Endometrium (tissue), 2 donors: ENCODE measurements around the gene ZNF324.
A peak's percentile ranks its signal among the peaks of the same experiment; 100 is the strongest.
"Not testable (repeated sequence)": the region's sequence is repeated elsewhere in the genome, so short reads cannot be mapped to it uniquely, and the experiment has no call there.

Source experiments
- FAIRE-seq: peaks from 2 replicates; lab custom pipeline; 2012; peaks lifted over from hg19 to GRCh38; lab: Jason Lieb, UNC
- donor health status: control.
- donor health status: control.

The ZNF324 gene

DNA sequence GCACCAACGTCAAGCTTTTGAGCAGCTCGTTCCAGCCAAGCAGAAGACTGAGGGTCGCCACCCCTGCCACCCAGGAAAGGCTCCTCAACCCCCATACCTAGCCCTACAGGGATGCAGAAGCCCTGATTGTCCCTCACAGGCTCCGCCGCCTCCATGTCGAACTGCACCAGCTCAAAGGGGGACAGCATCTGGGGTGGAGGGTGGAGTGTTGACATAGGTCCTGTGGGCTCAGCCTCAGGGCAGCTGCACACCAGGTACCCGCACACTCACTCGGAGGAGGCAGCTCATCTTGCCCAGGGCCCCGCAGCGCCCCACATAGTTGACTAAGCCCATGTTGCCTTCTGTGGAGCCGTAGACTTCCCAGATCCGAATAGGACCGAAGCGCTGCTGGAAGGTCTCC, 33.4 kb downstream of the ZNF324 start:
- FAIRE-seq, result no peak

DNA sequence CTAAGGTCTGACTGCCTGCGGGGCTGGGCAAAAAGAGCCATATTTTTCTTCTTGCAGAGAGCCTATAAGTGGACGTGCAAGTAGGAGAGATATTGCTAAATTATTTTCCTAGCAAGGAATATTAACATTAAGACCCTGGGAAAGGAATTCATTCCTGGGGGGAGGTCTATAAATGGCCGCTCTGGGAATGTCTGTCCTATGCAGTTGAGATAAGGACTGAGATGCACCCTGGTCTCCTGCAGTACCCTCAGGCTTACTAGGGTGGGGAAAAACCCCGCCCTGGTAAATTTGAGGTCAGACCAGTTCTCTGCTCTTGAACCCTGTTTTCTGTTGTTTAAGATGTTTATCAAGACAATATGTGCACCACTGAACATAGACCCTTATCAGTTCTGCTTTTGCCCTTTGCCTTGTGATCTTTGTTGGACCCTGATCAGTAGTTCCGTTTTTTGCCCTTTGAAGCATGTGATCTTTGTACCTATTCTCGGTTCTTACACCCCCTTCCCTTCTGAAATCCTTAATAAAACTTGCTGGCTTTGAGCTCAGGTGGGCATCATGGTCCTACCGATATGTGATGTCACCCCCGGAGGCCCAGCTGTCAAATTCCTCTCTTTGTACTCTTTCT, 40.8 kb downstream of the ZNF324 start:
- not testable (repeated sequence) for FAIRE-seq

DNA sequence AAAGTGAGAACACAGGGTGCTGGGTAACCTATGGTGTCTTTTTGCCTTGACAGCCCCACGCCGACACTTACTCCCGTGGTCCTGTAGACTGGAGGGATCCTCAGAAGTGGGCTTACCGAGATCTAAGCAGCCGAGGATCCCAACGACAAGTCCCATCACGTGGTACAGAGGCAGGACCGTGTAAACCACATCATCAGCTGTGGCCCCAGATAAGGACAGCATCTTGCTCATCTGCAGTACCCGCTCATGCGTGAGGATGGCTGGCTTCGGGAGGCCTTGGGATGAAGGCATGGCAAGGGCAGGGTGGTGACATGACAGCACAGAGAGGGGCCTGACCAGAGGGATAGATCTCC, 42.8 kb downstream of the ZNF324 start:
- FAIRE-seq, result no peak

DNA sequence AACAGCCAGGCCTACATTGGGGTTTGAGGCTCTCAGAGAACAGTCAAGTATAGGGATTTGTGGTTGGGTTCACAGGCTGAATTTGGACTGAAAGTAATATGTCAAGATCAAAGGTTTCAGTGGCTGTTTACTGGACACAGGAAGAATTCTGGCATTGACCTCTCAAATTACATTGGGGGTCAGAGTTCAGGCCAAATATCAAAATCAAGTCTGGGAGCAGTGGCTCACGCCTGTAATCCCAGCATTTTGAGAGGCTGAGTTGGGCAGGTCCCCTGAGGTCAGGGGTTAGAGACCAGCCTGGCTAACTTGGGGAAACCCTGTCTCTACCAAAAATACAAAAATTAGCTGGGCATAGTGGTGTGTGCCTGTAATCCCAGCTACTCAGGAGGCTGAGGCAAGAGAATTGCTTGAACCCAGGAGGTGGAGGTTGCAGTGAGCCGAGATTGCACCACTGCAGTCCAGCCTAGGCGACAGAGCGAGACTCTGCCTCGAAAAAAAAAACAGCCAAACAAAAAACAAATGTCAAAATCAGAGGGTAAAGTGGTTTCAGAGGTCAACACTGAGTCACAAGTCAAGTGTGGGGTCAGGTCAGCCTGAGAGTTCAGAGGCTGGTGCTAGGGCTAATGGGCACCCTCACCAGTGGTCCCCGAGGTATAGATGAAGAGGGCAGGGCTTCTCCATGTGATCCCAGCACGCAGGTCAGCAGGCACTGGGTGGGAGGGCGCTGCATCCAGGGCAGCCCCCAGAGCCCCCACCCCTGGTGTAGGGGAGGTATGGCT, 43.4 kb downstream of the ZNF324 start:
- FAIRE-seq, result no peak

DNA sequence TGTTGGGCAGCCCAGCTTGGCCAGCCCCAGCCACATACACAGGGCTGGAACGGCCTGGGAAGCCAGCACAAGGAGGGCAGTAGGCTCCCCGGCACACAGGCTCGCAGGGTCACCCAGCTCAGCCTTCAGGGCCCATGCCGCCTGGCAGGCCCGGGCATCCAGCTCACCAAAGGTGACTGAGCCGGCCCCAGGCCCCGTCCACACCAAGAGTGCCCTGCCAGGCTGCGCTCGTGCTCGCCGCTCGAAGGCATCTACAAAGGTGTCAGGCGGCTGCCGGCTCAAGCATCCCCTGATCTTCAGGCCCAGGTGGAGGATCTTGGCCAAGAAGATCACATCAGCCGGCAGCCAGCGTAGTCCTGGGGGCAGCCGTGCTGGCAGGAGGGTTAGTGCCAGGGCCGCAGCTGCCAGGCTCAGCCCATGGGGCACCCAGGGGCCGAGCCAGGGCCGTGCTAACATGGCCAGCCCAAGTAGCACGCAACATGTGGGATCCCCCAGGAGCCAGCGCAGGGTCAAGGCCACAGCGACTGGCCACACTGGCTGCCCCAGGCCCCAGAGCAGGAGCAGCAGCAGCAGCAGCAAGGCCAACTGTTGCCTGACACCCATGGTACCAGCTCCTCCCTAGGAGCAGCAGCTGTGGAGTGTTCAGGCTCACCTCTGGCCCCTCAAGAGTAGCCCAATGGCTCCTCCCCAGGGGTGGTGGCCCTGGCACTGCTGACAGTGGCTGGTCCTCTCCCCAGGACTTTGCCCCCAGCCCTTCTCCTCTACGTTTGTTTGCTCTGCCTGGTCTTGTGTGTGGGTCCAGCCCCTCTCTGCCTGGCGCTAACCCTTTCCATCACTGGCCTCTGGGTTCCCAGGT, 44.7 kb downstream of the ZNF324 start, which contains the start of gene SLC27A5:
Gene SLC27A5 (minus strand): TSS at position 640 of the 856 bp plus-strand sequence. CDS start 37 bp downstream, at position 603.
- no peak for FAIRE-seq

DNA sequence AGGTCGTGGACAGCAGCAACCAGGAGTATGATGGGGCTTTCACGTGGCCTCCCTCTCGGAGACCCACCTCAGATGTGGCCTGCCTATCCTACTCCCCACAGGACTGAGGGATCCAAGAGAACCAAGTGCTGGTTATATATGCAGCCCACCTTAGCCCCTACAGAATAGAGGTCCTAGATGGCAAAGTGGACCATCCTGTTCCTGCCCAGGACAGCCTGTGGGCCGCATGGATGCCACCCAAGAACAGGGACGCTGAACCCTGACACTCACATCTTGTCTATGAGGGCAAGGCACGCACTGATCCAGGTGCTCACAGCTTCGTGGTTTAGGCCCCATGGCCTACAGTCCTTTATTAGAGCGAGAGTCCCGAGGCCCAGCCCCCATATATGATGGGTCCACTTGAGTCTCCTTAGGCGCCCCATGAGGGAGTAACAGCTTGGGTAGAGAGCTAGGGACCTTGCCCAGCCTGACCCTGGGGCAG, 46.4 kb downstream of the ZNF324 start:
- no peak for FAIRE-seq

DNA sequence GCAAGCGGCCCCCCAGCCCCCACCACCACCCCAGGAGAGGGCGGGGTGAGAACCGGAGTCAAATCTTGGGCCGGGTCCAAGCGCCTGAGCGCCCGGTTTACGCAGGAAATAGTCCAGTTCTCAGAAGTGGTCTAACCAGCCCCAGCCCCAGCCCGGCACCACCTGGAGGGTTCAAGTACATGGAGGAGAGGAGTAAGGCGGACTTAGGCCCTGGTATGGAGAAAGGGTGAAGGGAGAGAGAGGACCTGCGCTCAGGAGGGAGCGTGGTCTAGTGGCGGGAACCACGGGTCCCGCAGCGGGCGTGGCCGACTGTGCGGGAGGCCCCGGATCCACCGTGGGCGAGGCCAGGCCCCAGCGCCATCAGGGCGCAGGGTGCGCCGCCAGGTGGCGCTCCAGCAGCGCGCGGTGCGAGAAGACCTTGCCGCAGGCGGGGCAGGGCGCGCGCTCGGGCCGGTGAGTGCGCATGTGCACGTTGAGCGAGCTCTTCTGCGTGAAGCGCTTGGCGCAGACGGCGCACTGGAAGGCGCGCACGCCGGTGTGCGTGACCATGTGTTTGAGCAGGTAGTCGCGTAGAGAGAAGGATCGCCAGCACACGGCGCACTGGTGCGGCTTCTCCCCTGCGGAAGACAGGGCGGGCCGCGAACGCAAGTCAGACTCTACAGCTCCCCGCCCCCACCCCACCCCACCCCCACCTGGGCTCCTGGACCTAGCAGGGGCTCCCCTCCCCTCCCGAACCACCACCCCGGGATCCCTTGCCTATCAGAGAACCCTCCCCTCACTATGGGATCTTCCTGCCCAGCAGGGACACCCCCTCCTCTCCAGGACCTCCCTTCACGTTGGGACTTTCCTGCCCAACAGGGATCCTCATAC, 47.0 kb downstream of the ZNF324 start:
- FAIRE-seq, result no peak

DNA sequence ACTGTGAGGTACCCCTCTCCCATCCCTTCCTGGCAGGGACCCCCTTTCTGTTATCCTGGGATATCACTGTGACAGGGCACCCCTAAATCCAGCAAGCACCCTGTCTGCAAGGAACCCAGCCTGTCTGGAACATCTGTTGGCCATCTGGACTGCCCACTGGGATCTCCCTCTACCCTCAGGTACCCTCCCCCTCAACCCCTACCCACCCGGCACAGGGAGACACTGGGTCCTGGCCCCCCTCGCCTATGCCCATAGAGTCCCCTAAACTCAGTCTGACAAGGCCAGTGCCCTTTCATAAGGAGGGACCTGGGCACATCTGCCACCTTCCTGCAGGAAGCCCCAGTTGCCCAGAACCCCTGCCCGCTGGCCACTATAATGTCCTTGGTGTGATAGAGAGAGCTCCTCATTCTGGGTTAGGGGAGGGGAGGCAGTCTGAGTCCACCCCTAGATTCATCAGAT, 47.7 kb downstream of the ZNF324 start:
- FAIRE-seq, result no peak

DNA sequence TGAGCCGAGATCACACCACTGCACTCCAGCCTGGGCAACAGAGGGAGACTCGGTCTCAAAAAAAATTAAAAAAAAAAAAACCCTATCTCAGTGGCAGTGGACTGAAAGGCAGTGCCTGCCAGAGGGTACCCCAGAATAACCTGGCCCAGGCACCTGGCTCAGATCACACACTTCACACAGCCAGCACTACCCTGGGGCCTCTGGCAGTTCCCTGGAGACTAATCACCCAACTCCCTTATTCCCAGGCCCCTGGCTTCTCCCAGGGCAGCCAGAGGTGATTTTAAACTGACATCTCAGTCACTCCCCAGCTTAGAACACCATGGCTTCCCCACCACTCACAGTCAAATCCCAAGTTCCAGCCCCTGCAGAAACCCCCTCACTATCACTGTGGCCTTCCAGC, 48.4 kb downstream of the ZNF324 start:
- FAIRE-seq, result no peak

DNA sequence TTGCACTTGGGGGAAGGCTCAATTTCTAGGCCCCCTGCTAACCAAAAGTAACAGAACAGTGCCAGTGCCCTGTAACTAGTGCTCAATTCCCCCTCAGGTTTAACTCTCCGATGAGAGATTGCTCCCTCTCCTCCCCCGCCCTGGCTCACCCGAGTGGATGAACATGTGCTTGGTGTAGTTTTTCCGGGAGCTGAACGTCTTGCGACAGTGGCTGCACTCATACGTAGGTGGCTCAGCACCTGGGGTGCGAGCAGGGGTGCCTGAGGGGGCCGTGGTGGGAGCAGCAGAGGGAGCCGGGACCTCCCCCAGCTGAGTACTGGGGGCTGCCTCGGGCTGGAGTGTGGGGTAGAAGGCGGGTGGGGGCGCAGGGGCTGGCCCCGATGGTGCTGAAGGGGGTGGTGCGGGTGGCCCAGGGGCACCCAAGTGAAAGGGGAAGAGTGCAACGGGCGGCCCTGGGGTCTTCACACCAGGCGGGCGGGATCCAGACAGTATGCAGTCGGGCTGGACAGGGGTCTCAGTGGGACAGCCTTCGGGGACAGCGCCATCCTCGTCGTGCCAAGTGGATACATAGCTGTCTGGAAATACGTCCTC, 49.5 kb downstream of the ZNF324 start:
- no peak for FAIRE-seq

DNA sequence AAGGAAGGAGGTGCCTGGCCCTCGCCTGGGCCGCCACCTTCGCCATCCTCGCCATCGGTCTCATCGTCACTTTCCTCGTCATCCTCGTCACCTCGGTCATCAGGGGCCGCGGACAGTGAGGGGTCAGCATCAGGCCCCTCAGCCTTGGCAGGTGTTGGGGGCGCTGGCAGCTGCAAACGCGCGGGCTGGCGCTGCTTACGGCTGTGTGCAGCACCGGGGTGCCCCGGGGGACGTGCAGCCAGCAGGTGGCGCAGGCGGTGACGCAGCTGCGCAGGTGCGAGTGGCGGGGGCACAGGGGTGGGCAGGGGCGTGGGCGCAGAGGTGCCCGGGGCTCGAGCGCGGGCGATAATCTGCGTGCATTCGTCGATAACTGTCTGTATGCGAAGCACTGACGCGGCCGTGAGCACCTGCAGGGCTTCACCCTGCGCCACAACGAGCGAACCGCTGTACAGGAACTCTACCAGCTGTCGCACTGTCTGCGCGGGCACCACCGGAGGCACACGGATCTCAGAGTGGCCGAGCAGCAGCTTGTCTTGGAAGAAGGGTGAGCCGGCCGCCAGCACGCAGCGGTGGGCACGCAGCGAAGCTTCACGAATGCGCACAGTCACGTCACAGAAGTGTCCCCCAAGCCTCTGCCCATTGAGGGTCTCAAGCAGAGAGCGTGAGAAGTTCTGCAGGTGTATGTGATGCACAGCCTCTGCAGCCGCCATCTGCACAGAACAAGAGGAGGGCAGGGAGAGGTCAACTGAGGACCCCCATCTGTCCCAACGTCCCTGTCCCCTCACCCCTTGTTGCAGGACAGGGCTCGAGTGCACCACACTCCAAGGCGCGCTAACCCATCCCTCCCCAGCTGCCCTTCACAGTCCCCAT, 50.3 kb downstream of the ZNF324 start:
- FAIRE-seq, result no peak

DNA sequence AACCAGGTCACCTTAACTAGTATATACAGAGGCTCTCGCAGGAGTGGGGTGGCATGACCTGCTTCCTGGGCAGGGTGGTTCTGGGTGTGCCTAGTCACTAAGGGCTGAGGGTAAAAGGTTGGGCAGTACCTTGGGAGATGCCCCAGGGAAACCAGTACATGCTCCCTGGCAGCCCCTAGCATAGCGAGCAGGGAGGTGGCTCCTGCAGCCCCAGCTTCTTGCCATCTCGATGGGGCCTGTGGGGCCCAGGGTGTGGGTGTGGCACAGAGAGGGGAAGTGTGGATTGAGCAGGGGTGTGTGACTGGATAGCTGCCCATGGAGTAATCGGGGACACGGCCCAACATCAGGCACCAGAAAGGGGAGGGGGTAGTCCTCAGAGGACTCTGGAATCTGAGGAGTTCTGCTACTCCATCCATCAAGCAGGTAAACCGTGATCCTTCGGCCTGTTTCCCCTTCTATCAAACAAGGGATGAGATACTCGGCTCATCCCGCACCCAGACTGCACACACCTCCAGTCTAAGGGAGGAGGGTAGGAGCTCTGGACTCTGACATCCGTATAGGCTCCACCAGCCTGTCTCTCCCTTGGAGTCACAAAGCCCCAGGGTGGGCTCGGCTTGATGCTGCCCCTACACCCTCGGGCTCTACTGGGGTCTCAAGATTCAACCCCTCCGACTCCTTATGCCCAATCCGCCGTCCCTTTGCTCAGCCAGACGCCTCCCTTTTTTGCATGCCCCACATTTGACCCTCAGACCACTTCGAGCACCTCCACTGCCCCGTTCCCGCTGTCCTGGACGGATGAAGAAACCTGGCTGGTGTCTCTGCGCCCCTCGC, 51.6 kb downstream of the ZNF324 start:
- FAIRE-seq, result no peak

DNA sequence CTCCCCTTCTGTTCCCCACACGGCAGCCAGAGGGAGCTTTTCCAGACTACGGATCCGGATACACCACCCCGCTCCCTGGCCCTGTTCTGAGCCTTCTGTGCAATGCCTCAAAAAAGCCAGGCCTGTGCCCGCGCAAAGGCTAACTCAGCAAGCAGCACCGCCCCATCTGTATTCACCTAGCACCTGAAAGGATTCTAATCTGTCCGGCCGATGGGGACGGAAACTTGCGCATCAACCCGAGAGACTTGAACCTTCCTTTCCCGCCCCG, 52.1 kb downstream of the ZNF324 start:
- FAIRE-seq, result no peak

DNA sequence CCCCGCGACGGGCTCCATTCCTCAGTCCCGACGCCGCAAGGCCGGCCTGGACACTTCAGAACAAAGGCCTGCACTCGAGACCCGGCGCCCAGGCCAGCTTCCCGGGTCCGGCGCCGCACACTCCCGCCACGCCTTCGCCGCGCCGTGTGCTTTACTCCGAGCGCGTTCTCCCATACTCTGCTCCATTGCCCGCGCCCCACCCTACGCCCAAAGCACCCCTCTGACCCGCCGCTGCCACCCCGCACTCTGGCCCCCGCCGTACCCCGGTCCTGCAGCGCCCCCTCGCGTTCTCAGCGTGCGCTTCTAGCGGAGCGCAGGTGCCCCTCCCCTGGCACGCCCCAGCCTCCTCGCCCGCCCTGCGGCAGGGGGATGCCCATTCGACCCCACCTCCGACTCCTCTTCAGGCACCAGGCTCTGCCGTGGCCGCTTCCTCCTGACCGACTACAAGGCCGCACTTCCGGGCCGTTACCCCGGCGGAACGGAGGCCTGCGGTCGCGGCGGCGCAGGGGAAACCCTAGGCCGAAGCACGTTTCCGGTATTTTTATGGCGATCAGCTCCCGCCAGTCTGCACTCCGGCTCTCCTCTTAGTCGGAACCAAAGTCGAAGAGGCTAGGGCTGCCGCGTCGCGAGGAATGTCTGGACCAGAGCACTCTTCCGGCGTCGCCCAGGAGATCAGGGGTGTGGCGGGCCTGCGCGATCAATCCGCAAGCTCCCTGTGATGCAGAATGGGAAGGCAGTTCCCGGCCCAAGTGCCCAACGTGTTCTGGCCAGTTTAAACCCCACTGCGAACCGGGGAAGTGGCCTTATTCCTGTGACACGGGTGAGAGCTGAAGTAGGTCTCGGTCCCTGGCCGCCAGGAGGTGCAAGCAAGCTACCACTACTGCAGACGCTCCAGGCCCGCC, 52.7 kb downstream of the ZNF324 start, which contains the start of gene ZBTB45:
Gene ZBTB45 (minus strand): TSS at position 456 of the 902 bp plus-strand sequence. CDS start 2,137 bp downstream, outside the sequence.
- FAIRE-seq, result peak; percentile 76

DNA sequence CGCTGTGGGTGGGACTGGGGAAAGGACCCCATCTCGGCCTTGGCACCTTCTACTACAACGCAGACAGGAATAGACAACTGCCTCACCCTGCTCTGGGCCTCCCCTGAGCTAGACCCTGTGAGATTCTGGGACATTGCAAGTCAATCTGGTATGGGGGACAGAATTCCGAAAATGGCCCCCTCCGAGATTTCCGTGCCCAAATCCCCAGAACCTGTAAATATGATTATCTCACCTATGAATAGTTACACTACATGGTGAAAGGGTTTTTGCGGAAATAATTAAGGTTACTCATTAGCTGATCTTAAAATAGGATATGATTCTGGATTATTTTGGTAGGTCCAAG, 53.3 kb downstream of the ZNF324 start:
- no peak for FAIRE-seq

DNA sequence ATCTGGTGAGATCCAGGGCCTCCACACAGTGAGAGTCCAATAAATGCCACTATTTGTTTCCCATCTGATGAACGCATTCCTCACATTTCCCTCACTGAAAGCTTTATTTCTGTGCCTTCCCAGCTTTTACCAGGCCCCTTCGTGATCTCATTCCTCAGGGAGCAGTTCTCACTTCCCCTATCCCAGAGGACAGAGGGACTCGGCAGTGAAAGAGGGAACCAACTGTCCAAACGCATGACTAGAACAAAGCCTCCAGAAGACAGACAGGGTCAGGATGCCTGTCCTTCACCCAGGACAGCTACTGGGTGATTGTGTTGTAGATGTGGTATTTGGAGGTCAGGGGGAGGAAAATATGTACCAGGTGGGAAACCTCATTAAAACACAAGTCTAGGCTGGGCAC, 54.8 kb downstream of the ZNF324 start:
- FAIRE-seq, result no peak

DNA sequence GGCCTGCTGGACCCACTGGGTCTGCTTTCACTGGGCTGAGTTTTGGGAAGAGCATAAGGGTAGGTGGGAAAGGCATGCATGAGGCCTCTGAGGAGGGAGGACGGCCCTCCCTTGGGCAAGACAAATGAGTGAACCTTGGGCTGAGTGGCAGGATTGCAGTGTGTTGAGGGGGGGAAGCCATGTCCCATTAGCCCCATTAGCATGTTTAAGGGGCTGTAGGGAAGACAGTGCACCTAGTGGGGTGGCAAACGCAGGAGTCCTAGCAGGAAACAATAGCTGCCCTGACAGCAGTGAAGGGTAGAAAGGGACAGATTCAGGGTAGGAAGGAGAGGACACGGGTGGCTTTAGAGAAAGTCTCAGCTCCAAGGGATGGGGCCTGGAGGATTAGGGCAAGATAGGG, 55.8 kb downstream of the ZNF324 start:
- FAIRE-seq, result no peak
